Adrenal gland (tissue), 12 donors: Measurements from ENCODE around the gene ZSWIM5. TPM values are rescaled to one million over a fixed set of nuclear protein-coding genes. Genes with fewer than 3 reads are reported as not detected.
"Not testable (repeated sequence)": the region's sequence is repeated elsewhere in the genome, so short reads cannot be mapped to it uniquely, and the experiment has no call there.

Experiments used
- DNase-seq, 7 donors: peaks; one replicate each; pipeline ENCODE4 v3.0.0-alpha.2; 2019 to 2020
- H3K27ac ChIP-seq, 5 donors: fragments of 200-600 bp; sonication (generic) in 4 of 5; 1 replicate in 3 of 5; 2 replicates in 2 of 5; pipeline versions ENCODE4 v1.5.1 to v1.8.0; 2016 to 2020; ENCODE audit warnings: mild to moderate bottlenecking in 1 of 5
- H3K27me3 ChIP-seq: fragments of 200-600 bp; 2 replicates; pipeline ENCODE4 v1.8.0; 2021
- H3K36me3 ChIP-seq, 2 donors: fragments of 200-600 bp; replicated peaks in 1 of 2; 1 replicate in 1 of 2; 2 replicates in 1 of 2; pipeline versions ENCODE4 v1.5.1 to v1.8.0; 2018 to 2022
- H3K4me1 ChIP-seq, 2 donors: fragments of 200-600 bp; replicated peaks in 1 of 2; 1 replicate in 1 of 2; 2 replicates in 1 of 2; pipeline versions ENCODE4 v1.5.1 to v1.8.0; 2018 to 2021
- H3K4me3 ChIP-seq, 4 donors: fragments of 200-600 bp; sonication (generic) in 3 of 4; one replicate each; pipeline ENCODE4 v1.5.1; 2016 to 2018
- H3K9me3 ChIP-seq, 3 donors: fragments of 200-600 bp; sonication (generic) in 1 of 3; replicated peaks in 1 of 3; 1 replicate in 2 of 3; 2 replicates in 1 of 3; pipeline versions ENCODE4 v1.5.1 to v1.8.0; 2016 to 2021
- POLR2A ChIP-seq, 2 donors: fragments of 450-650 bp; IDR thresholded peaks; one replicate each; pipeline ENCODE4 v1.6.1; 2017; ENCODE audit warnings: antibody characterized with exemption in 2 of 2, mild to moderate bottlenecking in 2 of 2, moderate library complexity in 1 of 2
- WGBS, 4 donors: extraction: QIAGEN DNeasy Blood & Tissue Kit in 2 of 4; methylation state at CpG; one replicate each; pipeline versions ENCODE4 v1.1.5 to v1.1.7; 2013 to 2017; 5-methylcytosine and 5-hydroxymethylcytosine counted together
- intact Hi-C, 2 donors: fragments of 100-400 bp; cut with DNase I; formaldehyde crosslinking; loops; one replicate each; pipeline versions ENCODE4 v1.14.1 to v1.15.0; 2022 to 2023
- polyA plus RNA-seq, 3 donors: library from polyadenylated mRNA; stranded (reverse); fragments of 200-250 nt in 2 of 3; fragments of 350-450 nt in 1 of 3; fragmentation: Illumina TruSeq in 1 of 3; extraction: RNeasy Lipid Tissue Mini Kit (QIAGEN cat#74804) in 1 of 3; gene quantifications; one replicate each; pipeline ENCODE4 v1.2.3, GENCODE V29; 2013 to 2014
- total RNA-seq, 9 donors: library from RNA; depleted of rRNA in 4 of 9; stranded (reverse); fragments of >200 nt in 4 of 9; fragments of 120-200 nt in 1 of 9; fragmentation: NEBNext Ultra II Directional in 1 of 9; extraction: Animal tissue kit (Norgen Biotek cat#: 25700) in 1 of 9; gene quantifications; one replicate each; pipeline versions ENCODE4 v1.1.0 to v1.2.4, GENCODE V29; 2013 to 2023
- TF ChIP-seq, protein P1 (sequence below), 6 experiments: fragments of 450-650 bp in 4 of 6; fragments of 200-600 bp in 2 of 6; sonication (generic) in 1 of 6; IDR thresholded peaks; 1 replicate in 5 of 6; 2 replicates in 1 of 6; pipeline versions ENCODE4 v1.5.1 to v1.8.0; 2016 to 2021; ENCODE audit warnings: antibody characterized with exemption in 6 of 6, mild to moderate bottlenecking in 2 of 6, moderate library complexity in 1 of 6
- donor health status: healthy with polysubstance abuse.
- donor health status: Bipolar disorder and iron deficiency.
- donor health status: DM: yes; HTN: yes; CAD: no.
- donor health status: DM: no; HTN: no; CAD: no.
- donor health status: DM: no; HTN: no; CAD: no.
- donor health status: DM: yes; HTN: yes; CAD: no.

ZSWIM5 gene
- total and polyA plus RNA-seq, 12 donors, result 5.0 to 34.0 (median 18.7) TPM

DNA sequence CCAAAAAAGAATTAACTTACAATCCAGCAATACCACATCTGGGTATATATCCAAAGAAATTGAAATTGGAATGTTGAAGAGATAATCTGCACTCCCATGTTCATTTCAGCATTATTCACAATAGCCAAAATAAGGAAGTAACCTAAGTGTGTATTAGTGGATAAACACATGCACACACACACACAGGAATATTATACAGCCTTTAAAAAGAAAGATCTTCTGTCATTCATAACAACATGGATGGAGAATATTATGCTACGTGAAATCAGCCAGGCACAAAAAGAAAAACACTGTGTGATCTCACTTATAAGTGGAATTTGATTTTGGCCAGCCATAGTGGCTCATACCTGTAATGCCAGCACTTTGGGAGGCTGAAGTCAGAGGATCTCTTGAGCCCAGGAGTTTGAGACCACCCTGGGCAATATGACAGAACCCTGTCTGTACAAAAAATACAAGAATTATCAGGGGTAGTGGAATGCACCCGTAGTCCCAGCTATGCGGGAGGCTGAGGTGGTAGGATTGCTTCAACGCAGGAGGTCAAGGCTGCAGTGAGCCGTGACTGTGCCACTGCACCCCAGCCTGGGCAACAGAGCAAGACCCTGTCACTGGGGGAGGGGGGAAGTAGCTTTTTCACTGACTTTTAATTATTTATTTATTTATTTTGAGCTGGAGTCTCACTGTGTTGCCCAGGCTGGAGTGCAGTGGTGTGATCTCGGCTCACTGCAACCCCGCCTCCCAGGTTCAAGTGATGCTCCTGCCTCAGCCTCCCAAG, 210.8 kb downstream of the ZSWIM5 start:
- Histone ChIP-seq H3K27me3 (no peaks in the 10 kb centered on the region), H3K27ac (no peak overlapping the region), H3K36me3 (no peaks in the 10 kb centered on the region), H3K4me1 (peaks cover 0 to 1% of the 10 kb centered on the region in 2 donors), H3K4me3 (no peak overlapping the region), H3K9me3 (no peaks in the 10 kb centered on the region)
- intact Hi-C loops, result no loop called here
- 86 to 88% (median 87%) methylated on average over 7 of the region's 7 CpGs for WGBS, 4 donors
- TF ChIP-seq, protein P1, sequence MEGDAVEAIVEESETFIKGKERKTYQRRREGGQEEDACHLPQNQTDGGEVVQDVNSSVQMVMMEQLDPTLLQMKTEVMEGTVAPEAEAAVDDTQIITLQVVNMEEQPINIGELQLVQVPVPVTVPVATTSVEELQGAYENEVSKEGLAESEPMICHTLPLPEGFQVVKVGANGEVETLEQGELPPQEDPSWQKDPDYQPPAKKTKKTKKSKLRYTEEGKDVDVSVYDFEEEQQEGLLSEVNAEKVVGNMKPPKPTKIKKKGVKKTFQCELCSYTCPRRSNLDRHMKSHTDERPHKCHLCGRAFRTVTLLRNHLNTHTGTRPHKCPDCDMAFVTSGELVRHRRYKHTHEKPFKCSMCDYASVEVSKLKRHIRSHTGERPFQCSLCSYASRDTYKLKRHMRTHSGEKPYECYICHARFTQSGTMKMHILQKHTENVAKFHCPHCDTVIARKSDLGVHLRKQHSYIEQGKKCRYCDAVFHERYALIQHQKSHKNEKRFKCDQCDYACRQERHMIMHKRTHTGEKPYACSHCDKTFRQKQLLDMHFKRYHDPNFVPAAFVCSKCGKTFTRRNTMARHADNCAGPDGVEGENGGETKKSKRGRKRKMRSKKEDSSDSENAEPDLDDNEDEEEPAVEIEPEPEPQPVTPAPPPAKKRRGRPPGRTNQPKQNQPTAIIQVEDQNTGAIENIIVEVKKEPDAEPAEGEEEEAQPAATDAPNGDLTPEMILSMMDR (IDR thresholded peaks at IDR 0.05), result no peak
- no peak for TF ChIP-seq POLR2A (IDR thresholded peaks at IDR 0.05)
- no peak for DNase-seq

DNA sequence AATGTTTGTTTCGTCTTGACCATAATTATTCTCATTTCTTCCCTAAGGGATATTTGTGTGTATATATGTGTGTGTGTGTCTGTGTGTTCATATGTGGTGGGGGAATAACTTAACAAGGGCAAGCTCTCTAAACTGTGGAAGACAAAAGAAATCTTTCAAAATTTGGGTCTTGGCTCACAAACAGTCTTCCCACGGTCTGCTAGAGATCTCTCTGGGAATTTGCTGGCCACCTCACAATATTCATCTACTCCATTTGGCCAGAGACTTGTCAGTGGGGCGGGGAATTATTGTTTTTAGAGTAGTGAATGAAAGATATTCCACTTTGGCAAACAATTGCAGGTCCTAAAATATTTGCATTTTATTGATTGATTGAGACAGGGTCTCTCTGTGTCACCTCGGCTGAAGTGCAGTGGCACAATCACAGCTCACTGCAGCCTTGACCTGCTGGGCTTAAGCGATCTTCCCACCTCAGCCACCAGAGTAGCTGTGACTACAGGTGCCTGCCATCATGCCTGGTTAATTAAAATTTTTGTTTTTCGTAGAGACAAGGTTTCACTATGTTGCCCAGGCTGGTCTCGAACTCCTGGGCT, 212.0 kb downstream of the ZSWIM5 start:
- H3K4me1 ChIP-seq, result no peaks in the 10 kb centered on the region
- intact Hi-C loops, result no loop called here
- no peaks in the 10 kb centered on the region for H3K9me3 ChIP-seq
- no peaks in the 10 kb centered on the region for H3K36me3 ChIP-seq
- no peaks in the 10 kb centered on the region for H3K27me3 ChIP-seq
- 68 to 76% (median 73%) methylated on average over 7 of the region's 7 CpGs for WGBS, 4 donors
- no peak overlapping the region for H3K4me3 ChIP-seq
- TF ChIP-seq, protein P1 (IDR thresholded peaks at IDR 0.05), result no peak
- no peak for TF ChIP-seq POLR2A (IDR thresholded peaks at IDR 0.05)
- H3K27ac ChIP-seq, result no peak overlapping the region
- no peak for DNase-seq

DNA sequence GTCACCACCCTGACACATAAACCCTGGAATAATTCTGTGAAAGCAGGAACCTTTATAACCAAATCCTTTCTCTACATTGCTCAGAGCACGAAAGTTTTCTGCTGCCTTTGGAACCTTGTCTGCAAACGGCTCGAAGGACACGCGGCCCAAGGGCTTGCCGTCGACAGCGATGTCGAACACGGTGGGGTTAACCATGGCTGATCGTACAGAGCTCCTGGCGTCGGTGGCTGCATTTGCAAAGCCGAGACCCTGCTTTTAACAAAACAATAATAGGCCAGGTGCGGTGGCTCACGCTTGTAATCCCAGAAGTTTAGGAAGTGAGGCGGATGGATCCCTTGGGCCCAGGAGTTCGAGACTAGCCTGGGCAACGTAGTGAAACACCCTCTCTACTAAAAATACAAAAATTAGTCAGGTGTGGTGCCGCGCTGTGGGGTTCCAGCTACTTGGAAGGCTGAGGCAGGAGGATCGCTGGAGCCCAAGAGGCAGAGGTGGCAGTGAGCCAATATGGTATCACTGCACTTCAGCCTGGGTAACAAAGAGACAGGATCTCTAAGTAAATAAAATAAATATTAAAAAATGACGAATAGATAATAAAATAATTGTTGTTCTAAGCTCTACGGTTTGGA, 217.8 kb downstream of the ZSWIM5 start:
- Histone ChIP-seq H3K27me3 (no peaks in the 10 kb centered on the region), H3K9me3 (no peaks in the 10 kb centered on the region), H3K27ac (no peak overlapping the region), H3K4me1 (peaks cover 10 to 19% of the 10 kb centered on the region in 2 donors), H3K4me3 (no peak overlapping the region), H3K36me3 (no peaks in the 10 kb centered on the region)
- peak in 1 of 7 donors; percentile 13 for DNase-seq
- TF ChIP-seq, protein P1 (IDR thresholded peaks at IDR 0.05), result no peak
- TF ChIP-seq POLR2A (IDR thresholded peaks at IDR 0.05), result no peak
- WGBS, 4 donors, result 89 to 94% (median 90%) methylated on average over 24 of the region's 24 CpGs
- intact Hi-C loops, result loop anchor here in 1 of 2 donors (5.0 kb wide), 1 partner anchor 141 kb away; no protein-coding TSS in a partner anchor

DNA sequence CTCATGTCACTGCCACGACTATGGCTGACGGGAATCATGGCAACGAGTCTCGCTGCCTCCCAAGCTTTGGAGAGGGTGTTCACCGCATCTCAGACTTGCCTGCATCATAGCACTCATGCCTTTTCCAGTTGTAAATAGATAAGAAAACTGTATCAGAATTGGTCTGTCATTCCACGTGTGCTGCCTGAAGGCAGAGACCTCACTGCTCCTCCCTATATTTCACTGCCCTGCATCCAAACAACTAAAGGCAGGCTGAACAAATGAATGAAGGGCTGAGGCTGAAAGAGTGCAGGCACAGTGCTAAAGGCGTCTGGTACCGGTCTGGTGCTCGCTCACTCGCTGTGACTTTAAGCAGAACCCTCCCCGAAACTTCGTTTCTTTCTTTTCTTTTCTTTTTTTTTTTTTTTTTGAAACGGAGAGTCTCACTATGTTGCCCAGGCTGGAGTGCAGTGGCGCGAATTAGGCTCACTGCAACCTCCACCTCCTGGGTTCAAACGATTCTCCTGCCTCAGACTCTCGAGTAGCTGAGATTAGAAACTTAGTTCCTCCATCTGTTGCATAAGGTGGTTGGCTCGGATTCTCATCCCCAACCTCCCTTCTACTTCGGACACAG, 220.6 kb downstream of the ZSWIM5 start:
- Histone ChIP-seq H3K27me3 (no peaks in the 10 kb centered on the region), H3K4me1 (peaks cover 10 to 24% of the 10 kb centered on the region in 2 donors), H3K36me3 (peaks cover 0 to 2% of the 10 kb centered on the region in 2 donors), H3K27ac (peak overlapping the region in 3 of 5 donors; percentile 45 to 89 (median 59)), H3K4me3 (peak overlapping the region; percentile 21 to 96 (median 82)), H3K9me3 (no peaks in the 10 kb centered on the region)
- peak in 1 of 7 donors; percentile 8 for DNase-seq
- WGBS, 4 donors, result 3 to 8% (median 6%) methylated on average over 15 to 19 of the region's 19 CpGs
- TF ChIP-seq POLR2A (IDR thresholded peaks at IDR 0.05), result no peak
- TF ChIP-seq, protein P1 (IDR thresholded peaks at IDR 0.05), result no peak
- intact Hi-C loops, result loop anchor here in 1 of 2 donors (5.0 kb wide), 1 partner anchor 139 kb away; no protein-coding TSS in a partner anchor

DNA sequence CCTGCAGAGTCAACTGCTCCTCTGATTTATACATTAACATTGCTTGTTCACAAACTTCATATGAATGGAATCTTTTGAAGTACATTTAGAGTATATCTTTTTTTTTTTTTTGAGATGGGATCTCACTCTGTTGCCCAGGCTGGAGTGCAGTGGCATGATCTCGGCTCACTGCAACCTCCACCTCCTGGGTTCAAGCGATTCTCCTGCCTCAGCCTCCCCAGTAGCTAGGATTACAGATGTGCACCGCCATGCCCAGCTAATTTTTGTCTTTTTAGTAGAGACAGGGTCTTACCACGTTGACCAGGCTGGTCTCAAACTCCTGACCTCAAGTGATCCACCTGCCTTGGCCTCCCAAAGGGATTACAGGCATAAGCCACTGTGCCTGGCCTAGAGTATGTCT, 229.0 kb downstream of the ZSWIM5 start:
- H3K36me3 ChIP-seq, result peaks cover 0 to 59% of the 10 kb centered on the region in 2 donors
- intact Hi-C loops, H3K4me1 ChIP-seq, H3K27me3 ChIP-seq, H3K27ac ChIP-seq, H3K4me3 ChIP-seq, DNase-seq, H3K9me3 ChIP-seq: not testable (repeated sequence)
- WGBS, 4 donors, result 96 to 98% (median 97%) methylated on average over 4 of the region's 4 CpGs
